ENCODE measurements around the gene CDC26. TPM values are rescaled to one million over a fixed set of nuclear protein-coding genes. Genes with fewer than 3 reads are reported as not detected.
"Not testable (repeated sequence)": the region's sequence is repeated elsewhere in the genome, so short reads cannot be mapped to it uniquely, and the experiment has no call there.

CDC26 gene
- 20.3 TPM for polyA plus RNA-seq (ENCODE audit: insufficient read length)

- DNase-seq (ENCODE audit: low read depth): peak; percentile 94
Observed at GRCh38 chr9:113275157-113276131, at the start of gene CDC26, which contains the start of gene PRPF4. CDC26 (minus strand) TSS chr9:113275572; CDS start chr9:113272507, 3,065 bp downstream. PRPF4 (plus strand) TSS chr9:113275658; CDS start chr9:113275744, 86 bp downstream.

GRCh38 chr9:113322671-113323070 lies 47.3 kb upstream of the CDC26 start:
- no peak for DNase-seq (ENCODE audit: low read depth)

GRCh38 chr9:113320051-113320450 lies 44.7 kb upstream of the CDC26 start:
- DNase-seq (ENCODE audit: low read depth): no peak

GRCh38 chr9:113319054-113319453 lies 43.7 kb upstream of the CDC26 start:
- DNase-seq (ENCODE audit: low read depth): no peak

- DNase-seq (ENCODE audit: low read depth): no peak
Observed at GRCh38 chr9:113317777-113318176, 42.4 kb upstream of the CDC26 start.

- no peak for DNase-seq (ENCODE audit: low read depth)
Observed at GRCh38 chr9:113316030-113316429, 40.7 kb upstream of the CDC26 start.

GRCh38 chr9:113315231-113315630 lies 39.9 kb upstream of the CDC26 start:
- no peak for DNase-seq (ENCODE audit: low read depth)

- DNase-seq (ENCODE audit: low read depth): no peak
Observed at GRCh38 chr9:113313261-113313660, 37.9 kb upstream of the CDC26 start.

- DNase-seq (ENCODE audit: low read depth): no peak
Observed at GRCh38 chr9:113311961-113312360, 36.6 kb upstream of the CDC26 start.

GRCh38 chr9:113310538-113310937 lies 35.2 kb upstream of the CDC26 start:
- no peak for DNase-seq (ENCODE audit: low read depth)

GRCh38 chr9:113309204-113309813 lies 33.9 kb upstream of the CDC26 start:
- DNase-seq (ENCODE audit: low read depth): no peak

GRCh38 chr9:113307396-113307975 lies 32.1 kb upstream of the CDC26 start:
- DNase-seq (ENCODE audit: low read depth): no peak

GRCh38 chr9:113306566-113306965 lies 31.2 kb upstream of the CDC26 start:
- no peak for DNase-seq (ENCODE audit: low read depth)

GRCh38 chr9:113302792-113303418 lies 27.5 kb upstream of the CDC26 start, which contains the start of gene RNF183:
RNF183 (minus strand) TSS chr9:113303376; CDS start chr9:113298184, 5,192 bp downstream.
- no peak for DNase-seq (ENCODE audit: low read depth)

- no peak for DNase-seq (ENCODE audit: low read depth)
Observed at GRCh38 chr9:113301548-113301947, 26.2 kb upstream of the CDC26 start.

- no peak for DNase-seq (ENCODE audit: low read depth)
Observed at GRCh38 chr9:113299800-113300292, 24.5 kb upstream of the CDC26 start.

- no peak for DNase-seq (ENCODE audit: low read depth)
Observed at GRCh38 chr9:113298924-113299770, 23.8 kb upstream of the CDC26 start.

GRCh38 chr9:113298311-113298710 lies 22.9 kb upstream of the CDC26 start:
- DNase-seq (ENCODE audit: low read depth): no peak

- no peak for DNase-seq (ENCODE audit: low read depth)
Observed at GRCh38 chr9:113296796-113297558, 21.6 kb upstream of the CDC26 start.

GRCh38 chr9:113296247-113296646 lies 20.9 kb upstream of the CDC26 start:
- not testable (repeated sequence) for DNase-seq (ENCODE audit: low read depth)
